ENCODE measurements around the gene USP30.

DNA sequence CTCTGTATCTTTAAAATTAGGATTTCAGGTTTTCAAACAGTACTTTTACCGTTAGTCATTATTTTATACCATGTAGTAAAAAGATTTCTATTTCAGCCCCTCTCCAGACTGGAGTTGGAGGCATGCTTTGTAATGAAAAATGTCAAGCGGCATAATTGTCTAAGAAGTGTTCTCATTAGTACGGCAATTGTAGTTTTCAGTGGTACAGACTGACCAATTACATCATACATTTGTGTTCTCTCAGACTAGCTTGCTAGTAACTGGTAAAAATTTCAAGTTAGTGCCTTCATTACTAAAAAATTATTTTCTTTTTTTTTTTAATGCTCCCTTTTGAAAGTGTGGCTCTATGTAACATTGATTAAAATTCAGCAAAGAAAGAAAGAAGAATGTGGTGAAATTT lies 4.5 kb downstream of the USP30 start:
- TF ChIP-seq NBN (IDR thresholded peaks at IDR 0.05; ENCODE audit: low read depth) (no peak), POU5F1 (IDR thresholded peaks at IDR 0.05; ENCODE audit: borderline replicate concordance, low read depth, low read length, partially characterized antibody) (no peak), FOXM1 (IDR thresholded peaks at IDR 0.05; ENCODE audit: low read depth) (no peak), FOXM1 (CRISPR knock-in tag; IDR thresholded peaks at IDR 0.05; ENCODE audit: low read depth) (no peak), ELF4 (CRISPR knock-in tag; IDR thresholded peaks at IDR 0.05) (no peak), KLF6 (CRISPR knock-in tag; IDR thresholded peaks at IDR 0.05; ENCODE audit: borderline replicate concordance) (no peak), RFX5 (IDR thresholded peaks at IDR 0.05; ENCODE audit: low read depth, low read length) (no peak), POLR2A (conservative IDR thresholded peaks at IDR 0.05) (no peak)
- TF ChIP-seq, protein P1, sequence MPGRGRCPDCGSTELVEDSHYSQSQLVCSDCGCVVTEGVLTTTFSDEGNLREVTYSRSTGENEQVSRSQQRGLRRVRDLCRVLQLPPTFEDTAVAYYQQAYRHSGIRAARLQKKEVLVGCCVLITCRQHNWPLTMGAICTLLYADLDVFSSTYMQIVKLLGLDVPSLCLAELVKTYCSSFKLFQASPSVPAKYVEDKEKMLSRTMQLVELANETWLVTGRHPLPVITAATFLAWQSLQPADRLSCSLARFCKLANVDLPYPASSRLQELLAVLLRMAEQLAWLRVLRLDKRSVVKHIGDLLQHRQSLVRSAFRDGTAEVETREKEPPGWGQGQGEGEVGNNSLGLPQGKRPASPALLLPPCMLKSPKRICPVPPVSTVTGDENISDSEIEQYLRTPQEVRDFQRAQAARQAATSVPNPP (IDR thresholded peaks at IDR 0.05; ENCODE audit: borderline replicate concordance, insufficient read depth, insufficient read length) = no peak
- TF ChIP-seq, protein P2, sequence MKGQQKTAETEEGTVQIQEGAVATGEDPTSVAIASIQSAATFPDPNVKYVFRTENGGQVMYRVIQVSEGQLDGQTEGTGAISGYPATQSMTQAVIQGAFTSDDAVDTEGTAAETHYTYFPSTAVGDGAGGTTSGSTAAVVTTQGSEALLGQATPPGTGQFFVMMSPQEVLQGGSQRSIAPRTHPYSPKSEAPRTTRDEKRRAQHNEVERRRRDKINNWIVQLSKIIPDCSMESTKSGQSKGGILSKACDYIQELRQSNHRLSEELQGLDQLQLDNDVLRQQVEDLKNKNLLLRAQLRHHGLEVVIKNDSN (CRISPR knock-in tag; IDR thresholded peaks at IDR 0.05) = no peak
- TF ChIP-seq, protein P3, sequence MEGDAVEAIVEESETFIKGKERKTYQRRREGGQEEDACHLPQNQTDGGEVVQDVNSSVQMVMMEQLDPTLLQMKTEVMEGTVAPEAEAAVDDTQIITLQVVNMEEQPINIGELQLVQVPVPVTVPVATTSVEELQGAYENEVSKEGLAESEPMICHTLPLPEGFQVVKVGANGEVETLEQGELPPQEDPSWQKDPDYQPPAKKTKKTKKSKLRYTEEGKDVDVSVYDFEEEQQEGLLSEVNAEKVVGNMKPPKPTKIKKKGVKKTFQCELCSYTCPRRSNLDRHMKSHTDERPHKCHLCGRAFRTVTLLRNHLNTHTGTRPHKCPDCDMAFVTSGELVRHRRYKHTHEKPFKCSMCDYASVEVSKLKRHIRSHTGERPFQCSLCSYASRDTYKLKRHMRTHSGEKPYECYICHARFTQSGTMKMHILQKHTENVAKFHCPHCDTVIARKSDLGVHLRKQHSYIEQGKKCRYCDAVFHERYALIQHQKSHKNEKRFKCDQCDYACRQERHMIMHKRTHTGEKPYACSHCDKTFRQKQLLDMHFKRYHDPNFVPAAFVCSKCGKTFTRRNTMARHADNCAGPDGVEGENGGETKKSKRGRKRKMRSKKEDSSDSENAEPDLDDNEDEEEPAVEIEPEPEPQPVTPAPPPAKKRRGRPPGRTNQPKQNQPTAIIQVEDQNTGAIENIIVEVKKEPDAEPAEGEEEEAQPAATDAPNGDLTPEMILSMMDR (IDR thresholded peaks at IDR 0.05 in 2 of 3, conservative IDR thresholded peaks at IDR 0.05 in 1 of 3; ENCODE audit: insufficient read depth in 2 of 3, low read depth in 1 of 3, low read length in 3 of 3) = no peak

Measured in K562 (cell line).